GM18505 (cell line): Measurements from ENCODE around the gene ELOVL5.

Source experiments
- ATAC-seq: cut with Tn5 transposase; IDR thresholded peaks from one replicate; pipeline ENCODE4 v1.9.1; 2021; ENCODE audit not compliant: unreplicated experiment
- POLR2A ChIP-seq: IDR thresholded peaks from 4 replicates; pipeline ENCODE4 v1.6.1; 2011; ENCODE audit warnings: borderline replicate concordance; ENCODE audit not compliant: insufficient read depth, insufficient read length; ENCODE audit errors: extremely low read depth

Gene ELOVL5

GRCh38 chr6:53251033-53251672, 97.6 kb downstream of the ELOVL5 start:
- TF ChIP-seq POLR2A: no peak
- no peak for ATAC-seq

- TF ChIP-seq POLR2A: no peak
- ATAC-seq: no peak
These were observed 98.3 kb downstream of the ELOVL5 start for GRCh38 chr6:53250176-53251032.

DNA sequence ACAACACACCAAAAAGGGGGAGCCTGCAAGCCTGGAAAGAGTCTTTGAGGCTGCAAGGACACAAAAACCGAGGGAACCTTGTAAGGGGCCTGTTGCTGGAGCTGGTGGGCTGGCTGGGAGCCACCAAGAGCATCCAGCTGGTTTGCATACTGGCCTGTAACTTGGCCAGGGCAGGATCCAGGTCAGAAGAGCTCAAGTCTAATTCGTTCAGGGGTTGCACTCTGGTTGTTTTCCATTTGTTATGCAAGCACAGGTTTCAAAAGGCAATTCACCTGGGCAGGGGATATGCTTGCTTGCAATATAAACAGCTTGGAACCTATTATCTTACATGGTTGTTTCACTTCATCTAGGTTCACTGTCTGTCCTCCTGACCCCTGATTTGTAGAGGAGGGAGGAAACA, 101.8 kb downstream of the ELOVL5 start:
- no peak for TF ChIP-seq POLR2A
- ATAC-seq: no peak

GRCh38 chr6:53244958-53245357, 103.8 kb downstream of the ELOVL5 start:
- ATAC-seq: peak; percentile 75
- no peak for TF ChIP-seq POLR2A

DNA sequence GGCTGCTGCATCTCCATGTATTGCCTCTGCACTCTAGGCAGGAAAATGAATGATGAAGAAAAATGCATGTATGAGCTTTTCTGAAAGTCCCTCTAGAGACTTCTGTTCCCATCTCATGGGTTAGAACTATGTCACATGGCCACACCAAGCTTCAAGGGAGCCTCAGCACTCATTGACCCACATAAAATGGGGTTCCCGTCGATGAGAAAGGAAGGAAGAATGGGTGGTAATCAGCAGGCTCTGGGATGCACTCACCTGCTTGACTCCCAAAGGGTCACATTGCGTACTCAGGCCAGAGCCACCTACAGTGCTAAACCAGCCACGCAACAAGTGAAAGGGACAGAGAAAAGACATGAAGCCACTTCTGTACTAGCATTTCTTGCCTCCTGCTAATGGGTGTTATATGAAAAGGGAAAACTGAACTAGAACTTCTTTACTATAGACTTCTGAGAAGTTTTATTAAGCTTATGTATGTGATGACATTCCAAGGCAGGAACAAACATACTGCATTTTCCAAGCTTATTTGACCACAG, 104.3 kb downstream of the ELOVL5 start:
- peak; percentile 23 for ATAC-seq

DNA sequence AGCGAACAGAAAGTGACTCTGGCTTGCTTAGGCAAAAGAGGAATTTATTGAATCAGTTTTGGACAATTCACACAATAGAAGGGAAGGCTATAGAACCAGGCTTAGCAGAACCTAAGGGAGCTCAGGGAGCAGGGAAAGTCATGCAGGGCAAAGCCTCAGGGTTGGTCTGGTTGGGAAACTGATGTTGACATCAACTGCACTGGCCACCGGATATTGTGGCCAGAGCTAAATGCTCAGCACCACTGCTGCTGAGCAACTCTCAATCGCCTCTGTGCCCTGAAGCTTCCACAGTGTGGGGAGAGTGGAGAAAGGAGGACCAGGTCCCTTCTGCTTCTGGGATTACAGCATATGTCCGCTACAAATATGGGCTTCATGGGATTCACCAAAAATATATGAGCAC, 106.8 kb downstream of the ELOVL5 start:
- no peak for TF ChIP-seq POLR2A

More for the DNA sequence above, 104.3 kb downstream of the ELOVL5 start:
- TF ChIP-seq POLR2A: no peak

DNA sequence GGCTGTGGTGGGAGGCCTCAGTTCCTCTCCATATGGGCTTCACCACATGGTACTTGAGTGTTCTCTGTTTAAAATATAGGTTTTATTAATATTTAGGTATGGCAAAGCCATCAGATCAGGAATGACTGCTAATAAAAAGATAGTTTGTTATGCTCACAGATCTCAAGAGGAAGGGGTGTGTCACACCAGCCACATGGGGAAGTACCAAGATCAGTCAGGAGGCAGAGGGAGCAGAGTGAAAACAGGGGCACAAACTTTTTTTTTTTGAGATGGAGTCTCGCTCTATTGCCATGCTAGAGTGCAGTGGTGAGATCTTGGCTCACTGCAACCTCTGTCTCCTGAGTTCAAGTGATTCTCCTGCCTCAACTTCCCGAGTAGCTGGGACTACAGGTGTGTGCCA, 108.0 kb downstream of the ELOVL5 start:
- no peak for TF ChIP-seq POLR2A

More for the DNA sequence above, 106.8 kb downstream of the ELOVL5 start:
- ATAC-seq: no peak

GRCh38 chr6:53240139-53240538, 108.6 kb downstream of the ELOVL5 start:
- ATAC-seq: no peak
- no peak for TF ChIP-seq POLR2A

More for the DNA sequence above, 108.0 kb downstream of the ELOVL5 start:
- ATAC-seq: no peak

DNA sequence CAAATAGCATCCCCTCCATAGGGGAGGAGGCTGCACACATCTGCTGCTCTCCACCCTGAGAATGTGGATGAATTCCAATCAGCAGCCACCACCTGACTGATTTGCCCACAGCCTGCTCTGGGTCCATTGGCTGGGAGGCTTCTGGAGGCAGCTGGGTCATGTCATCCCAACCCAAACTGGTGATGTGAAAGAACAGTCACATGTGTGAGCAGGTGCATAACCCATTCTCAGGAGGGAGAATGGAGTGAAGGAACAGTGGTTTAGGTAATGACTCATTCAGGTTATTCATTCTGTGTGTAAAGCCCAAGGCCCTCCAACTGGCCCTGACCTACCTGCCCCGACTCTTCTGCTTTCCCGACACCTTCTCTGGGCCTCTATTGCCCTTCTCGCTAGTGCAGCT, 109.2 kb downstream of the ELOVL5 start:
- no peak for TF ChIP-seq POLR2A
- ATAC-seq: peak; percentile 63

GRCh38 chr6:53238311-53238710, 110.4 kb downstream of the ELOVL5 start:
- no peak for TF ChIP-seq POLR2A
- no peak for ATAC-seq

DNA sequence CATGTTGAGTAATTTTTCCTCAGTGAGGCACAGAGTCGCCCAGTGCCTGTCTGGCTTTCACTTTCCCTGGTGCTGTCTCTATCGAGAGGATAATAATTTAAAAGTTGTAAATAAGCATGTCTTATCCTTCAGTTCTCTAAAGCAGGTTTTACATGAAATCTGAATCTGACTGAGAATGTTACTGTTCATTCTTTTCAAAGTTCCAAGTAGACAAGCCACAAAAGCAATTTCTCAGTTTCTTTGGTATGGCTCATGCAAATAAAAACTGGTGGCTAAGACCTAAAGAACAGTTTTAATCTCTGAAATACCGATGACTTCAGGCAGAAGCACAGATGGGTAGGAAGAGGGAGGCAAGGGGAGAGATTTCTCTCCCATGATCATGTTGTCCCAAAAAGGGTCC, 112.5 kb downstream of the ELOVL5 start:
- no peak for TF ChIP-seq POLR2A
- ATAC-seq: no peak

DNA sequence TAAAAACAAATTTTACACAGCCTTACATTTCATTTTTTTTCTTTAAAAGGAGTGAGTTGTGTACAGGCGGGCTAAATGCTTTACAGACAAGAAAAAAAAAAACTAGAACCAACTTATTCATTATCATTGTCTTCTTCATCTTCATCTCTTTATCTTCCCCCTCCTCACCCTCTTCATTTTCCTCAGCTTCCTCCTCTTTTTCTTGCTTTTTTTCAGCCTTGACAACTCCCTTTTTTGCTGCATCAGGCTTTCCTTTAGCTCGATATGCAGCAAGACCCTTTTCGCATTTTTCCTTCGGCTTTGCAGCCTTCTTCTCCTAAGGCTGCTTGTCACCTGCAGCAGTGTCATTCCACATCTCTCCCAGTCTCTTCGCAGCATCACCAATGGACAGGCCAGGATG, 113.2 kb downstream of the ELOVL5 start:
- ATAC-seq: no peak
- no peak for TF ChIP-seq POLR2A

- no peak for TF ChIP-seq POLR2A
These were observed 115.4 kb downstream of the ELOVL5 start for GRCh38 chr6:53233309-53233708.

More at GRCh38 chr6:53233309-53233708, 115.4 kb downstream of the ELOVL5 start:
- ATAC-seq: no peak
